GM12891 (cell line): ENCODE results near the gene SLC44A4.

Experiments
- DNase-seq: peaks from one replicate; pipeline ENCODE4 v3.0.0; 2011; ENCODE audit warnings: low spot score; ENCODE audit not compliant: insufficient read length
- FAIRE-seq: peaks from 2 replicates; lab custom pipeline; 2011; peaks lifted over from hg19 to GRCh38; lab: Jason Lieb, UNC
- PAX5 ChIP-seq: IDR thresholded peaks from 2 replicates; pipeline ENCODE4 v1.6.1; 2011; ENCODE audit warnings: low read length, moderate library complexity, mild to moderate bottlenecking; ENCODE audit not compliant: insufficient read depth, severe bottlenecking
- POLR2A ChIP-seq: IDR thresholded peaks from 2 replicates; pipeline ENCODE4 v1.6.1; 2011; ENCODE audit warnings: low read depth, low read length, control low read depth
- POLR2AphosphoS5 ChIP-seq: IDR thresholded peaks from 2 replicates; pipeline ENCODE4 v1.6.1; 2011; ENCODE audit warnings: low read depth, low read length, control low read depth
- POU2F2 ChIP-seq: IDR thresholded peaks from 2 replicates; pipeline ENCODE4 v1.6.1; 2011; ENCODE audit warnings: low read depth, mild to moderate bottlenecking, control low read depth, low read length, moderate library complexity
- SPI1 ChIP-seq: IDR thresholded peaks from 2 replicates; pipeline ENCODE4 v1.6.1; 2011; ENCODE audit warnings: low read depth, low read length, control low read depth
- TAF1 ChIP-seq: IDR thresholded peaks from 2 replicates; pipeline ENCODE4 v1.6.1; 2011; ENCODE audit warnings: low read depth, low read length, control low read depth

SLC44A4 gene

GRCh38 chr6:31815025-31815838, 63.6 kb downstream of the SLC44A4 start, which contains the start of the genes HSPA1A and HSPA1L:
Gene HSPA1A, plus strand, starts transcription at chr6:31815543. Its CDS starts 214 bp downstream, at chr6:31815757.
Gene HSPA1L, minus strand, starts transcription at chr6:31815283. Its CDS starts 3,311 bp downstream, at chr6:31811972.
- peak; percentile 47 for DNase-seq
- peak; percentile 32; the same call in 1 of the 2 replicates for TF ChIP-seq TAF1
- peak; percentile 71 for TF ChIP-seq POLR2A
- TF ChIP-seq PAX5, result no peak
- peak; percentile 70 for TF ChIP-seq POLR2AphosphoS5
- TF ChIP-seq POU2F2, result 0 out of 2 replicates have a peak, but pooled peaks have one; percentile 13
- no peak for FAIRE-seq

DNA sequence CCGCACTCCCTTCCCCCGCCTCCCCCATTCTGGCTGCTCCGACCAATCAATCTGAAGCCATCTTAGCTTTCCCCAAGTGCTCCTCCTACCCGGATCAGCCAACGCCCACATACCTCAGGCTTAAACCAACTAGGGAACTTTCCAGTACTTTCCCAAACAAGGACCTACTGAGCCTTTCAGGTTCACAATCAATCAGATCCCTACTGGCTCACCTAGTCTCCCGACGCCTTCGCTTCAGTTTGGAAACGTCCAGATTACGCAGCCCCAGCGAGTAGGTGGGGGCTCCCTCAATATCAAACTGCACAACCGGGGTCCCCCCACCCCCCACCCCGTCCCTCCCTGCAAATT, 64.1 kb downstream of the SLC44A4 start:
- TF ChIP-seq POLR2A (no peak), TAF1 (no peak), SPI1 (no peak), POLR2AphosphoS5 (no peak), PAX5 (no peak), POU2F2 (no peak)
- DNase-seq (peak; percentile 68), FAIRE-seq (no peak)

DNA sequence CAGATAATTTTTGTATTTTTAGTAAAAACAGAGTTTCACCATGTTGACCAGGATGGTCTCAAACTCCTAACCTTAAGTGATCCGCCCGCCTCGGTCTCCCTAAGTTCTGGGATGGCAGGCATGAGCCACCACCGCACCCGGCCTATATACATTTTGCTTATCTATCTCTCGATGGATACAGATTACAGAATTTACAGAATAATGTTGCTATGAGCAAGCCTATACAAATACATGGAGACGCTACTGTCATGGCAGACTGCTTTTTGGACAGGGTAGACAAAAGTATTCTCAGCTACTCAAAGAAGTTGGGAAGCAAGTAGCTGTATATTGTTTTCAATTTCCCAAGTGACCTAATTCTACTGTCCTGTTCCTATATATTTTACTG, 65.3 kb downstream of the SLC44A4 start:
- FAIRE-seq (no peak), DNase-seq (no peak)
- TF ChIP-seq TAF1, result no peak
- TF ChIP-seq POU2F2, result no peak
